HG02798 (cell line): ENCODE results near the gene TMEM143.
"Not testable (repeated sequence)": the region's sequence is repeated elsewhere in the genome, so short reads cannot be mapped to it uniquely, and the experiment has no call there.

Experiments
- ATAC-seq: cut with Tn5 transposase; IDR thresholded peaks from one replicate; pipeline ENCODE4 v1.9.1; 2021; ENCODE audit warnings: mild to moderate bottlenecking; ENCODE audit not compliant: unreplicated experiment, poor library complexity

TMEM143 gene

DNA sequence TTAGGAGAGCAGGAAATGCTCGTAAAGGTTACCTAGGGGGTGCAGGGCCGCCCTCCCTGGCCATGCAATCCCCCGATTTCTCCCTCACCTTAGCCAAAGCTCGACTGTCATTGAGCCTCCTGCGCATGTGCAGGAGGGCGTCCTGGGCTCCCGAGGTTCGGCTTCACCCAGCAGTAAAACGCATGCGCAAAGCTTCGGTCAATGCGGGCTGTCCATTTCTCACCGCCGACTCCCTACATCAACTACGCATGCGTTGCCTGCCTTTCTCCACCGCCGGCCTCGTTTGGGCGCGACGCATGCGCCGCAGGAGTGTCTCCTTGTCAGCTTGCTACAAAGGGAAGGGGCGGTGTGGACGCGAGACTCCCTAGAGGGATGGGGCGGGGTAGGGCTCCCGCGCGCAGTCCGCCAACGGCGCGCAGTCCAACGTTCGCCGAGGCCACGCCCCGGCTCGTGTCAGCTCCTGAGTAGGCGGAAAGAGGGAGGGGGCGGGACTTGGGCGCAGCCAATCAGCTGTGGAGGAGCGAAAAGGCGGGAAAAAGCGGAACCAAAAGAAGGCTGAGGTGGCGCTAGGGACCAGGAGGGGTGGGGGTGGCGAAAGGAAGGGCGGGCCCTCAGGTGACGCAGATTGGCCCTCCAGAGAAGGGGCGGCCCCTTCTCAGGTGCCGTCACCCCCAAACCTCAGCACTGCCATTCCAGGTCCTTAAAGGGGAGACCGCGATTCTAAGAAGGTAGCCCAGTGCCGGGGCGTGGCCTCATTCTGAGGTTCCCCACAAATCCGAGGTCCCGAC is at the start of gene TMEM143, which contains the start of gene SYNGR4:
Gene TMEM143 (minus strand): TSS at position 131 of the 788 bp plus-strand sequence. CDS start 20 bp downstream, at position 111.
Gene SYNGR4 (plus strand): TSS at position 558 of the 788 bp plus-strand sequence. CDS start 1,476 bp downstream, outside the sequence.
- ATAC-seq = peak; percentile 88

DNA sequence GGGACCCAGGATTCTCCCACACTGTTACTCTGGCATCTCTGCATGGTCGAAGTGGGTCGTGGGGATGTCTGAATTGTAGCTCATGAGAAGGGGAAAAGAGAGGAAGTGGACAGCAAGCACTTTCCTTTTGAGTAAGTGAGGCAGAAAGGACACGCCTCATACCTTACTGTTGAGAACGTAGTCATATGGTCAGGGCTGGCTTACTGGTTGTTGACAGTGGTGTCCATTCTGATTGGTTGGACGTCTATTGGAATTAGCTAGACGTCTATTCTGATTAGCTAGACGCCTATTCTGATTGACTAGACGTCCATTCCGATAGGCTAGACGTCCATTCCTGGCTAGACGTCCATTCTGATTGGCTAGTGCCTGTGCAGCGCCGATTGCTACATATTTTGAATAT is 42.1 kb upstream of the TMEM143 start:
- ATAC-seq = no peak

DNA sequence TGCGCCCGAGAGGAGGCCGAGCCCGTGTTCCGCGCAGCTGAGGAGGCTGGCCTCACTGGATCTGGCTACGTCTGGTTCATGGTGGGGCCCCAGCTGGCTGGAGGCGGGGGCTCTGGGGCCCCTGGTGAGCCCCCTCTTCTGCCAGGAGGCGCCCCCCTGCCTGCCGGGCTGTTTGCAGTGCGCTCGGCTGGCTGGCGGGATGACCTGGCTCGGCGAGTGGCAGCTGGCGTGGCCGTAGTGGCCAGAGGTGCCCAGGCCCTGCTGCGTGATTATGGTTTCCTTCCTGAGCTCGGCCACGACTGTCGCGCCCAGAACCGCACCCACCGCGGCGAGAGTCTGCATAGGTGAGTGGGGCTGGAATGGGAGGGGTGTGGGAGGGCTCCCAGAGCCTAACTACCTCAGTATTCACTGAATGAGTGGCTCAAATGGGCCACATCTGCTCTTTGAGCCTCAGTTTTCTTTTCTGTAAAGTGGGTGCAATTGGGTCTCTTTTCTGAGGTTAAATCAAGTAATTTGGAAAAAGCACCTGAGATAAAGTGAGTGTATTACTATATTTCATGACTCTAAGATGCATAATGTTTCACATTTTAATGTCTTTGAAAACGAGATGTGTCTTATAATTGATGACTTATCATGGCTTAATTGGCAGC is 41.4 kb upstream of the TMEM143 start:
- no peak for ATAC-seq

DNA sequence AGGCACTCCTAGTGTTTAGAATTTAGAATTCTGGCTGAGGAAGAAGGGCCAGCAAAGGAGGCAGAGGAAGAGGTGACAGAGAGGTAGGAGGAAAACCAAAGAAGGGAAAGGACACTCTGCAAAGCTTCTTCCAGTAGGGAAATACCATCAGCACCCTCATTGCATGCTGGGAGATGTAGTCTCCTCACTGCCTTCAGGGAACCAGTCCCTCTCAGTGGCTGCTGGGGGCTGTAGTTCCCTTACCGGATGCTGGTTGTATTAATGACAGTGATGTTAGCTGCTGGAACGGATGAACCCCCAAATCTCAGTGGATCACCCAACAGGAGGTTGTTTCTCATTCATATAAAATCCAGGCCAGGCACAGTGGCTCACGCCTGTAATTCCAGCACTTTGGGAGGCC is 39.9 kb upstream of the TMEM143 start:
- ATAC-seq = peak; percentile 55

DNA sequence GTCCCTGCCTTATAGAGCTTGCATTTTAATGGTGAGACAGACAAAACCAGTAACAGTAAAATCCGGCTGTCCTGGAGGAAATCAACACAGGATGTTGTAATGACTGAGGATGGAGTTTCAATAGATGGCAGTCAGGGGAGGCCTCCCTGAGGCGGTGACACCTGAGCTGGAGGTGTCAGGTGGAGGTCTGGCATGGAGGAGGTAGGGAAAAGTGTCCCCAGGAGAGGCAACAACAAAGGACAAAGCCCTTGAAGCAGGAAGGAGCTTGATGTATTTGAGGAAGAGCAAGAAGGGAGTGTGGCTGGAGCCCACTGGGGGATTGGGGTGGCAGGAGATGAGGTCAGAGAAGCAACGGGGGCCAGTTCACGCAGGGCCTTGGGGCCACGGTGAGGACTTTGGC is 37.5 kb upstream of the TMEM143 start:
- no peak for ATAC-seq

DNA sequence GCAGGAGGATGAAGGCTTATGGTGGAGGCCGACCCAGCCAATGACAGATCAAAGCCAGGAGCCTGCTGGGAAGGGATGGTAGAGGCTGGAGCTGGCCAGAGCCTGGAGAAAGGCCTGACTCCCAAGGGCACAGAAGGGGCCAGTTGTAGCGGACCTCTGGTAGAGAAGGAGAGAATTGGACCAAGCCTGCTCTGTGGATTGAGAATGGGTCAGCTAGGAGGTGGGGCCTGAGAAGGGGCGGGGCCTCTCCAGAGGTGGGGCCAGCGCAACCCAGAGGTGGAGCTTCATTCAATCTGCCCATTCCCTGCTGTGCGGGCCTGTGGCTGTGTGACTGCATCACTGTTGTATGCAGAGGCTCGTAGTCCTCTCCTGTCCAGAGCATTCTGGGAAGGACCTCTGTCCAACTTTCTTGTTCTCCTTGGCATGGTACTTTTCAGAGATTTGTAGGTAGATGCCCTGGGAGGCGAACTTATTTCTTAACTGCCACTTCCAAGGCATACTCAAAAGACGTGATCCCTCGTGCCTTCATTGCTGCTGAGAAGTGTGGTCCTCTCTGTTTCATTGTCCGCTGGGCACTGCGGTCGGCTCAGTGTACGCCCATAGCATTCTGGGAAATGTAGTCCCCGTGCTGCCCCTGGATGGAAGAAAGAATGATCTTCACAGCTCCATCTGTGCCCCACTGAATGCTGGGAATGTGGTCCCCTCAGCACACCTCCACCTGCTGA is 36.4 kb upstream of the TMEM143 start:
- ATAC-seq = no peak

DNA sequence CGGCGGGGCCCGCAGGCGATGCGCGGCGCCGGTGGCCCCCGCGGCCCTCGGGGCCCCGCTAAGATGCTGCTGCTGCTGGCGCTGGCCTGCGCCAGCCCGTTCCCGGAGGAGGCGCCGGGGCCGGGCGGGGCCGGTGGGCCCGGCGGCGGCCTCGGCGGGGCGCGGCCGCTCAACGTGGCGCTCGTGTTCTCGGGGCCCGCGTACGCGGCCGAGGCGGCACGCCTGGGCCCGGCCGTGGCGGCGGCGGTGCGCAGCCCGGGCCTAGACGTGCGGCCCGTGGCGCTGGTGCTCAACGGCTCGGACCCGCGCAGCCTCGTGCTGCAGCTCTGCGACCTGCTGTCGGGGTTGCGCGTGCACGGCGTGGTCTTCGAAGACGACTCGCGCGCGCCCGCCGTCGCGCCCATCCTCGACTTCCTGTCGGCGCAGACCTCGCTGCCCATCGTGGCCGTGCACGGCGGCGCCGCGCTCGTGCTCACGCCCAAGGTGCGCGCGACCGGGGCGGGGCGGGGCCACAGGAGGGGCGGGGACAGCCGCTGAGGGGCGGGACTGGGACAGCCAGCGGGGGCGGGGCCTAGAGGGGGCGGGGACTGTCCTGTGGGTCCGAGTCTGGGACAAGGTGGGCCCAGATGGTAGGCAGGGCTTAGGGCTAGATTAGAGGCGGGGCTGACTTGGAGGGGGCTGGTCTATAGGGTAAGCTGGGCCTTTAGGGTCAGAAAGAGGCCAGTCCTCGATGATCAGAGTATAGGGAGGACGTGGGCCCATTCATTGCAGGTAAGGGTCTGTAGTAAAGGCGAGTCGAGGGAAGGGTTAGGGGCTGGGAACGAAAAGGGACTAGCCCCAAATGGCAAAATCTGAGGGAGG is 34.9 kb upstream of the TMEM143 start:
- ATAC-seq = peak; percentile 73

DNA sequence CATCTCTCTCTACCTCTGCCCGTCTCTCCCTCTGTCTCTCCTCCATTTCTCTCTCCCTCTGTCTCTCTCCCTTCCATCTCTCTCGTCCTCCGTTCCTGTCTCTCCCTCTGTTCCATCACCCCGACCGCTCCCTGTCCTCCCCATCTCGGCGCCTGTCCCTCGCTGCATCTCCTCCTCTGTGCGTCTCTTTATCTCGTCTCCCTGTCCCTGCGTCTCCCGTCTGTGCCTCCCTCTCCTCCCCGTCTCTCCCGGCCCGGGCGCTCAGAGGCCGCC is 34.3 kb upstream of the TMEM143 start:
- ATAC-seq = no peak

DNA sequence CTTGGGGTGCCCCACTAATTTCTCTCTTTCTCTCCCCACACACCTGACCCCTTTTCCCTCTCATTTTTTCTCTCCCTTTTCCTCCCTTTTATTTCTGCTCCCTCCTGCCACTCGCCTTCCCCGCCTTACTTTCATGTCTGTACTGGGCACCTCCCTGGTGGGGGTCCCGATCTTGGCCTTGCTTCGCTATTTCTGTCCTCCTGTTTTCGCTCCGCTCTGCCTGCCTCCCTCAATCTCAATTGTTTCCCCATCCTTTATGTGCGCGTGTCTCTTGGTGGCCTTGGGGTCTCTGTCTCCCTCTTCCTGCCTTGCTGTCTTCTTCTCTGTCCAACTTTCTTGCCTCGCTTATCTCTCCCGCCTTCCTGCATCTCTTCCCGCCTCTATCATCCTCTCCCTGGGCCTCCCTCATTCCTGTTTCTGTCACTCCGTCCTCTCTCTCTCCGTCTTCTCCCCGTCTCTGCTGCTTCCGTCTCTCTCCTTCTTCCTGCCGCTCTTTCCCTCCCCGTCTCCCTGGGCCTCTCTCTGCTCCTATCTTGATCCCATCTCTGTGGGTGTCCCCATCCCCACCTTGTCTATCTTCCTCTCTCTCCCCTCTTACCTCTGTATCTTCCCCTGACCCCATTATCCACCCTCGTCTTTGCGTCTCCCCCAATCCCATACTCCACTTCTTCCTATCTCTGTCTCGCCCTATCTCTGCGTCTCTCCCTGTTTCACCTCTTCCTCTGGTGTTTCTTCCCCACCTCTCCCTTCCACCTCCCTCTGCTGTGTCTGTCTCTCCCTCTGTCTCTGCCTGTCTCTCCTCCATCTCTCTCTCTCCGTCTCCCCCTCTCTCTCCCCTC is 33.7 kb upstream of the TMEM143 start:
- no peak for ATAC-seq

DNA sequence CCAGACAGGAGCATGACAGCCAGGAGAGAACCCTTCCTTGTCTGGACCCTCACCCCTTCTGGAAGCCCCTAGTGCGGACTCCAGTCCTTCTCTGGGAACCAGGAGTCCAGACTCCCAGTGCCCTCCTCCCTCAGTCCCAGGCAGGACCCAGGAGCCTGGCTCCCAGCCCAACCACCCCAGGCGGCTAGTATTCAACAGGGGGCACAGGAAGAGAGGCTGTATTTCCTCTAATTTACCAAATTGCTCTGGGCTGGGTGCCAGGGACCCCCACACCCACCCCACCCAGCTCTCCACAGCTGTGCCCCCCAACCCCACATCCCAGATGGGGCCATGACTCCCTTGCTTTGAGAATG is 33.1 kb upstream of the TMEM143 start:
- ATAC-seq = no peak

DNA sequence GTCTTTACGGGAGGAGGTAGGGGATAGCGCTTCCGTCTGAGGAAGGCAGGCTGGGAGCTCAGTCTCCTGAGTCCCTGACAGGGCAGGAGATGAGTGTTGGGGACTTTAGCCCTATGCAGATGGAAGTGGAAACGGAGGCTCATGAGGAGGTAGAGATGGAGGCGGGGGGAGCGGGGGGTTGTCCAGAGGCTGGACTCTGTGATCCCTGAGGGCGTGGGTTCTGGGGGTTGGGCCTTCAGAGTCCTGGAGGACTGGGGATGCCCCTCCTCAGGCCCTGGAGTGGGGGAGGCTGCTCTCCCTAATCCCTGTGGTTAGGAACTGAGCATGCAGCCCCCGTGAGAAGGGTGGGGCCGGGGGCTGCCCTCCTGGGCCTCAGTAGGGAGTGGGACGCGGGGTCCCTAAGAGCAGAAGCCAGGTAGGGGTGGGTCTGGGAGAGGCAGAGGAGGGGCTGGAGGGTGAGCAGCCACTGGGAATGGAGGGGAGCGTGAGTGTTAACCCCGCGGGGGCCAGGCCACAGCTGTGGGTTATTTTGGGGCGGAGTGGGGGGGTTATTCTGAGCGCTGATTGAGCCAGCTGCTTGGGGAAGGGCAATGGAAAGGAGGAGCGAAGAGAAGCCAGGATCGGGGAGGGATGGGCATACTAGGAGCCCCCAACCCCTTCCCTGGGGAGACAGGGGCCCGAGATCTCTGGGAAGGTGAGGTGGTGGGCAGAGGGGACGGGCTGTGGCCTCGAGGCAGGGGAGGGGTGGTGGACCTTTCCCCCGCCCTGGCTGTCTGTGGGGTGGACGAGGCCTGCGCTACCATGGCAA is 32.5 kb upstream of the TMEM143 start:
- ATAC-seq = no peak

DNA sequence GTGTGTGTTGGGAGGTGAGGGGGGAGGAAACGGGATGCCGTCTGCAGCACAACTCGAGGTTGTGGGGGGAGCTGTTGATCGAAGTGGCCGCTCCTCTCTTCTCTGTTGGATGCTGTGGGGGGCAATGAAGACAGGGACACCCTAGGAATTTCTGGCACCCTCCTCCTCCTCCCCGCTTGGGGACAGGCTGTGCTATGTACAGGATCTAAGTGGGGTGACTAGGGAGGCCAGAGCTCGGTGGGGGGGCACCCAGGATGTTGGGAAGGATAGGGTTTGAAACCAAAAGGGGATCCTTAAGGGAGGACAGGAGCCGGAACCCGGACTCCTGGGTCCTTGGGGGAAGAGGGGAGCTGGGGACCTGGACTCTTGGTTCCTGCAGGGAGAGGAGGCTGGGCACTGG is 31.8 kb upstream of the TMEM143 start:
- ATAC-seq = no peak

DNA sequence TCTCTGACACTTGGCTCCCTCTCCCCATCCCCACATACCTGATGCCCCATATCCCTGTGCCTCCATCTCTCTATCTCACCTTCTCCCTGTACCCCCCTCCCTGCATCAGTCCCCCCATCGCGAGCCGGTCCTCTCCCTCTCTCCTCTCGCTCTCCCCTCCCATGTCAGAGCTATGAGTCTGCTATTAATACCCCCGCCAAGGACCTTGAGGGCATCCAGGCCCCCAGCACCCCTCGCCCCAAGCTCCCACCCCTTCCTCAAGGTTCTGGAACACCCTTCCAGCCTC is 31.4 kb upstream of the TMEM143 start:
- no peak for ATAC-seq

DNA sequence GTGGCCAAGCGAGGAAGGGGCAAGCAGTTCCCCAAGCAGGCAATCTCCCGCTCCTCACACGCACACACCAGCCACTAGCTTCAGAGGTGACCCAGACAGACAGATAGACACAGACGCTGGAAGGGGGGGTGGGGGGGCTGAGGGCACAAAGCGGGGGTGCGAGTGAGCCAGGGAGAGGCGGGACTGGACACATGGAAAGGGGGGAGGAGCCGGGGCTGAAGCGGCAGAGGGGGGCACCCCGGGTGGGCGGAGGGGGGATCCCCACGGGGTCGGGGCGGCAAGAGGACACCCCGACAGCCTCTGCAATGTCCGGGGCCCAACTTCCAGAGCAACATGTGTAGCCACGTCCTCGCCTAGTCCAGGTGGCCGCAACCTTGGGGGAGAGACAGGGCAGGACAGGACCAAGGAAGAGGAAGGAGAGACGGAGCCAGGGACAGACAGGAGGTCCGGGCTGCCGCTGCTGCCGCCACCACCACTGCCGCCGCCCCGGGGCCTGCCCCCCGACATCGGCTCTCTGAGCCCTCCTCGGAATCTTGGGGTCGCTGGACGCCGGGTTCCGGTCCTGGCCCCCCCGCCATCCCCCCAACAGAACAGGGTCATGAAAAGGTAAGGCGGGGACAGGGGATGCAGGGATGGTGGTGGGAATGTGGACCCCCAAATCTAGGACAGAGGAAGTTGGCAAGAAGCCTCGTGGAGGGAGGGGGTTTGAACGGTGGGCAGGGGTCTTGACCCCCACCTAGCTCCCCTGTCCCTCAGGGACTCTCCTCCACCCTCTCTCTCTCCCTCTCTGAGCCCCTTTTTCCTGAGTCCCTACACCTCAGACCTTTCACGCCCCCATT is 30.8 kb upstream of the TMEM143 start:
- no peak for ATAC-seq

DNA sequence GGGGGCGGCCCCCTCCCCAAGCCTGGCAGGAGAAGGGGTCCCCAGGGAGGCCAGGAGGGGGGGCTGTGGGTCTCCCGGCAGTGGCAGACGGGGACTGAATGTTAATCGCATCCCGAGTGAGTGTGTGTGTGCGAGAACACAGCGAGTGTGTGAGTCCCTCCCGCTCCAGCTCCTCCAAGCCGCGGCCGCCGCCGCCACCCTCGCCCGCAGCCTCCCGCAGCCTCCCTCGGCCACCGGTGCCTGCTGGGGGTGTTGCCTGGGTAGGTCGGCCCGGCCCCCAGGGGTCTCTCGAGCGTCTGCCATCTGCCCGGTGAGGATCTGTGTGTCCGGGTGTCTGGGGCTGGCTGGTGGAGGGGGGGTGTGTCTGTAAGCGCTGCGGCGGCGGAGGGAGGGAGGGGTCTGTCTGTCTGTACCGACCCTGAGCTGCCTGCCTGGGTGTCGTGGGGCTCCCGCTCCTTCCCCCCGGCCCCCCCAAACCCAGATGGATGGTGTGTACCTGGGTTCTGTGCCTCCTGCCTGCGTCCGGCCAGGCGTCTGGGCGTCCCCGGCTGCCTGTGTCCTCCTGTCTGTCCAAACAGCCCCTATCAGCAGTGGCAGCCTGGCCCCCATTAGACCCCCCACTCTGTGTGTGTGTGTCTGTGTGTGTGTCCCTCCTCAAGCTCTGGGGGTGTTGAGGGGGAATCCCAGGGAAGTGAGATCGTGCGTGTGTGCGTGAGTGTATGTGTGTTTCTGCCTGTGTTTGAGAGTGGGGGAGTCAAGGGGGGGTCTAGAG is 30.0 kb upstream of the TMEM143 start, which contains the start of gene GRIN2D:
Gene GRIN2D (plus strand): TSS at position 110 of the 772 bp plus-strand sequence. CDS start 4,725 bp downstream, outside the sequence.
- no peak for ATAC-seq

DNA sequence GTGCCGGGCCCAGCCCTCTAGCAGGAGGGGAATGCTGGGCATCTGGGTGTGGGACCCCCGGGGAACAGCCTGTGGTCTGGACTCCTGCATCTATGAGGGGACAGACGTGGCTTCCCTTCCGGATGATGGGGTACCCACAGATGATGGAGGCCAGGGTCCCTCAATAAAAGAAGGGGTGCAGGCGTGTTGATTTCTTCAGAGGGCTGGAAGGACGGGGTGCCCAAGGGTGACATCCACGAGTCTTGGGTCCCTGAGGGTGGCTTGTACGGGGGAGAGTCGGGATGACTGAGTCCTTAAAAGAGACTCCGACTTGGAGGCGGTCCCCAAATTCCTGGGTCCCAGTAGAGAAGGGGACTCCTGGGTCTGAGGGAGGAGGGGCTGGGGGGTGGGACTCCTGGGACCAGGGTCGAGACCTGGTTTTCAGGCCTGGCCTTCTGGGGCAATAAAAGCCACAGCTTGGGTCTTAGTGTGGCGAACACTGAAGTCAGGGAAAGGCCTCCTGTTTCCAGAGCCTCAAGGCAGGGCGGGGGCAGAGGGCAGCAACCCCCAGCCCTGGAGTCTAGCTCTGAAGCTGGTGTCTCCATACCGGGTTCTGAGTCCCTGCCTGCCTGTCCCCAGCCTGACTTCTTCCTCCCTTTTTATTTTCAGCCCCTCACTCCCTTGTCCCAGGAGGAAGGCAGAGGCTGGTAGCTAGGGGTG is 29.3 kb upstream of the TMEM143 start:
- ATAC-seq = no peak

DNA sequence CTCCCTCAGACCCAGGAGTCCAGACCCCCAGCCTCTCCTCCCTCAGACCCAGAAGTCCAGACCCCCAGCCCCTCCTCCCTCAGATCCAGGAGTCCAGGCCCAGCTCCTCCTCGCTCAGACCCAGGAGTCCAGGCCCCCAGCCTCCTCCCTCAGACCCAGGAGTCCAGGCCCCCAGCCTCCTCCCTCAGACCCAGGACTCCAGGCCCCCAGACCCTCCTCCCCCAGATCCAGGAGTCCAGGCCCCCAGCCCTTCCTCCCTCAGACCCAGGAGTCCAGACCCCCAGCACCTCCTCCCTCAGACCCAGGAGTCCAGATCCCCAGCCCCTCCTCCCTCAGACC is 28.2 kb upstream of the TMEM143 start:
- ATAC-seq = not testable (repeated sequence)
